ENCODE measurements around the gene GRK2. TPM values are rescaled to one million over a fixed set of nuclear protein-coding genes. Genes with fewer than 3 reads are reported as not detected.
A peak's percentile ranks its signal among the peaks of the same experiment; 100 is the strongest.
"Not testable (repeated sequence)": the region's sequence is repeated elsewhere in the genome, so short reads cannot be mapped to it uniquely, and the experiment has no call there.

The GRK2 gene
- total RNA-seq (2014; rRNA removed; shearing (Covaris generic)), result 21.8 and 39.3 TPM in 2 replicates

GRCh38 chr11:67266449-67267187, at the start of gene GRK2:
Gene GRK2, plus strand, starts transcription at chr11:67266473. Its CDS starts 227 bp downstream, at chr11:67266700.
- peak; percentile 50 for DNase-seq (ENCODE audit: low read depth)

- no peak for DNase-seq (ENCODE audit: low read depth)
Measured at GRCh38 chr11:67227726-67228125, 38.5 kb upstream of the GRK2 start.

GRCh38 chr11:67230406-67230805, 35.9 kb upstream of the GRK2 start:
- no peak for DNase-seq (ENCODE audit: low read depth)

- no peak for DNase-seq (ENCODE audit: low read depth)
Measured at GRCh38 chr11:67230886-67231285, 35.4 kb upstream of the GRK2 start.

GRCh38 chr11:67233584-67234190, 32.6 kb upstream of the GRK2 start:
- no peak for DNase-seq (ENCODE audit: low read depth)

- not testable (repeated sequence) for DNase-seq (ENCODE audit: low read depth)
Measured at GRCh38 chr11:67234571-67234970, 31.7 kb upstream of the GRK2 start.

- DNase-seq (ENCODE audit: low read depth), result no peak
Measured at GRCh38 chr11:67237574-67237973, 28.7 kb upstream of the GRK2 start.

- DNase-seq (ENCODE audit: low read depth), result peak; percentile 46
Measured at GRCh38 chr11:67238894-67239782, 27.1 kb upstream of the GRK2 start.

GRCh38 chr11:67239783-67240575, 26.3 kb upstream of the GRK2 start:
- peak; percentile 99 for DNase-seq (ENCODE audit: low read depth)

- peak; percentile 83 for DNase-seq (ENCODE audit: low read depth)
Measured at GRCh38 chr11:67240576-67241389, 25.5 kb upstream of the GRK2 start.

GRCh38 chr11:67242548-67242947, 23.7 kb upstream of the GRK2 start:
- no peak for DNase-seq (ENCODE audit: low read depth)

GRCh38 chr11:67243051-67243450, 23.2 kb upstream of the GRK2 start:
- DNase-seq (ENCODE audit: low read depth), result no peak

GRCh38 chr11:67245046-67245445, 21.2 kb upstream of the GRK2 start:
- no peak for DNase-seq (ENCODE audit: low read depth)

GRCh38 chr11:67247946-67248550, 18.2 kb upstream of the GRK2 start:
- DNase-seq (ENCODE audit: low read depth), result no peak

- peak; percentile 90 for DNase-seq (ENCODE audit: low read depth)
Measured at GRCh38 chr11:67248653-67249052, 17.6 kb upstream of the GRK2 start.

GRCh38 chr11:67250059-67251043, 15.9 kb upstream of the GRK2 start:
- DNase-seq (ENCODE audit: low read depth), result no peak

- DNase-seq (ENCODE audit: low read depth), result no peak
Measured at GRCh38 chr11:67251841-67252240, 14.4 kb upstream of the GRK2 start.

GRCh38 chr11:67252831-67253239, 13.4 kb upstream of the GRK2 start:
- peak; percentile 41 for DNase-seq (ENCODE audit: low read depth)

All from M059J (cell line).